Heart left ventricle (tissue), 13 donors: ENCODE measurements around the gene TMEM74B.

Experiments used
- CTCF ChIP-seq, 12 donors: fragments of 200-600 bp; sonication (generic) in 4 of 12; IDR thresholded peaks; one replicate each; pipeline versions ENCODE4 v1.5.0 to v1.8.0; 2018 to 2022; ENCODE audit warnings: antibody characterized with exemption in 12 of 12, mild to moderate bottlenecking in 5 of 12
- POLR2A ChIP-seq, 2 donors: fragments of 450-650 bp; IDR thresholded peaks; one replicate each; pipeline ENCODE4 v1.6.1; 2017; ENCODE audit warnings: antibody characterized with exemption in 2 of 2, mild to moderate bottlenecking in 2 of 2, moderate library complexity in 2 of 2
- donor health status: ischemic (EF 13 %, LVEDD 7.1; RV severe dilation, severe dysfunction).
- donor health status: DM: no; HTN: yes; CAD: no.
- donor health status: DM: no; HTN: no; CAD: no.
- donor health status: ischemic (EF 25% LVEDD 6.9; RV normal size, moderate dysfunction).
- donor health status: ischemic (EF 25% LVEDD 5.7; RV mildly dilated, moderate dysfunction).
- donor health status: ischemic (EF 35%, LVEDD 5.7; RV mildly dilated, moderate dysfunction).
- donor health status: nonischemic (EF 11% LVEDD 7.7; RV severe dilation, severe dysfunction).
- donor health status: DM: yes; HTN: yes; CAD: no.
- donor health status: PGD.
- donor health status: ischemic (EF 29% LVEDD 5.4; RV normal size, mild dysfunction).
- donor health status: nonischemic (EF 23%, LVEDD 6.1; RV moderate dilation, normal function).

GRCh38 chr20:1134836-1135235, 49.9 kb downstream of the TMEM74B start:
- TF ChIP-seq CTCF (IDR thresholded peaks at IDR 0.05) (no peak), POLR2A (IDR thresholded peaks at IDR 0.05) (no peak)
